ENCODE results near the gene CACNG7.

The CACNG7 gene

GRCh38 chr19:53910170-53910518, 1.1 kb downstream of the CACNG7 start:
- Histone ChIP-seq H3K9me2 (replicated peaks; ENCODE audit: low read depth, low read length) (no peaks in the 10 kb centered on the region), H4K20me1 (ENCODE audit: insufficient read depth, low read length, poor library complexity, severe bottlenecking) (no peaks in the 10 kb centered on the region), H3F3A (ENCODE audit: low read depth) (no peaks in the 10 kb centered on the region), H3K36me3 (ENCODE audit: insufficient read depth, low read length) (no peaks in the 10 kb centered on the region), H3K27me3 (ENCODE audit: insufficient read depth, low read length, poor library complexity, severe bottlenecking) (no peaks in the 10 kb centered on the region), H3K79me2 (ENCODE audit: insufficient read depth, low read length) (no peaks in the 10 kb centered on the region), H2AFZ (ENCODE audit: low read length) (no peak overlapping the region), H3K4me2 (ENCODE audit: low read depth, low read length, poor library complexity, severe bottlenecking) (no peak overlapping the region), H3K4me3 (ENCODE audit: low read length, poor library complexity, severe bottlenecking) (no peak overlapping the region), H3K9ac (ENCODE audit: low read depth, low read length, poor library complexity, severe bottlenecking) (no peak overlapping the region), H3K4me1 (ENCODE audit: insufficient read depth, low read length, poor library complexity, severe bottlenecking) (no peaks in the 10 kb centered on the region), H3K9me3 (ENCODE audit: insufficient read depth, low read depth, low read length) (no peaks in the 10 kb centered on the region)
- TF ChIP-seq EZH2phosphoT487 (IDR thresholded peaks at IDR 0.05; ENCODE audit: borderline replicate concordance): no peak

DNA sequence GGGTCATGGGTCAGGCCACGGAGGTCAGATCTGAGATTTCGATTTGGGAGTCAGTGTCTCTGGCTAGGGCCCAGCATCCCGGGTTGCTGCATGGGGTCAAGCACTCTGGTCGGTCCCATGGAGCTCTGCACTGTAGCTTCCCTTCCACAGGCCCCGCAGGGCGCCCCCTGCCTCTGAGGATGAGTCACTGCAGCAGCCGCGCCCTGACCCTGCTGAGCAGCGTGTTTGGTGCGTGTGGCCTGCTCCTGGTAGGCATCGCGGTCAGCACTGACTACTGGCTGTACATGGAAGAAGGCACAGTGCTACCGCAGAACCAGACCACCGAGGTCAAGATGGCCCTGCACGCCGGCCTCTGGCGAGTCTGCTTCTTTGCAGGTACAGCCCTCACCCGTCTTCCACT, 3.6 kb downstream of the CACNG7 start:
- H4K20me1 ChIP-seq (ENCODE audit: insufficient read depth, low read length, poor library complexity, severe bottlenecking): no peaks in the 10 kb centered on the region

GRCh38 chr19:53915000-53915399, 5.9 kb downstream of the CACNG7 start:
- H3K4me3 ChIP-seq (ENCODE audit: low read length, poor library complexity, severe bottlenecking): no peak overlapping the region
- no peaks in the 10 kb centered on the region for H3K9me2 ChIP-seq (replicated peaks; ENCODE audit: low read depth, low read length)
- no peaks in the 10 kb centered on the region for H3K9me3 ChIP-seq (ENCODE audit: insufficient read depth, low read depth, low read length)
- no peak overlapping the region for H3K9ac ChIP-seq (ENCODE audit: low read depth, low read length, poor library complexity, severe bottlenecking)
- H3F3A ChIP-seq (ENCODE audit: low read depth): no peaks in the 10 kb centered on the region
- TF ChIP-seq EZH2phosphoT487 (IDR thresholded peaks at IDR 0.05; ENCODE audit: borderline replicate concordance): no peak
- TF ChIP-seq, protein P1, sequence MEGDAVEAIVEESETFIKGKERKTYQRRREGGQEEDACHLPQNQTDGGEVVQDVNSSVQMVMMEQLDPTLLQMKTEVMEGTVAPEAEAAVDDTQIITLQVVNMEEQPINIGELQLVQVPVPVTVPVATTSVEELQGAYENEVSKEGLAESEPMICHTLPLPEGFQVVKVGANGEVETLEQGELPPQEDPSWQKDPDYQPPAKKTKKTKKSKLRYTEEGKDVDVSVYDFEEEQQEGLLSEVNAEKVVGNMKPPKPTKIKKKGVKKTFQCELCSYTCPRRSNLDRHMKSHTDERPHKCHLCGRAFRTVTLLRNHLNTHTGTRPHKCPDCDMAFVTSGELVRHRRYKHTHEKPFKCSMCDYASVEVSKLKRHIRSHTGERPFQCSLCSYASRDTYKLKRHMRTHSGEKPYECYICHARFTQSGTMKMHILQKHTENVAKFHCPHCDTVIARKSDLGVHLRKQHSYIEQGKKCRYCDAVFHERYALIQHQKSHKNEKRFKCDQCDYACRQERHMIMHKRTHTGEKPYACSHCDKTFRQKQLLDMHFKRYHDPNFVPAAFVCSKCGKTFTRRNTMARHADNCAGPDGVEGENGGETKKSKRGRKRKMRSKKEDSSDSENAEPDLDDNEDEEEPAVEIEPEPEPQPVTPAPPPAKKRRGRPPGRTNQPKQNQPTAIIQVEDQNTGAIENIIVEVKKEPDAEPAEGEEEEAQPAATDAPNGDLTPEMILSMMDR (conservative IDR thresholded peaks at IDR 0.05; ENCODE audit: low read length): no peak
- no peaks in the 10 kb centered on the region for H3K36me3 ChIP-seq (ENCODE audit: insufficient read depth, low read length)
- no peak overlapping the region for H3K4me2 ChIP-seq (ENCODE audit: low read depth, low read length, poor library complexity, severe bottlenecking)
- H3K27me3 ChIP-seq (ENCODE audit: insufficient read depth, low read length, poor library complexity, severe bottlenecking): no peaks in the 10 kb centered on the region
- H4K20me1 ChIP-seq (ENCODE audit: insufficient read depth, low read length, poor library complexity, severe bottlenecking): no peaks in the 10 kb centered on the region
- H3K79me2 ChIP-seq (ENCODE audit: insufficient read depth, low read length): no peaks in the 10 kb centered on the region
- H2AFZ ChIP-seq (ENCODE audit: low read length): no peak overlapping the region
- no peaks in the 10 kb centered on the region for H3K4me1 ChIP-seq (ENCODE audit: insufficient read depth, low read length, poor library complexity, severe bottlenecking)

More for the DNA sequence above, 3.6 kb downstream of the CACNG7 start:
- Histone ChIP-seq H3K36me3 (ENCODE audit: insufficient read depth, low read length) (no peaks in the 10 kb centered on the region), H3K4me1 (ENCODE audit: insufficient read depth, low read length, poor library complexity, severe bottlenecking) (no peaks in the 10 kb centered on the region), H3K27me3 (ENCODE audit: insufficient read depth, low read length, poor library complexity, severe bottlenecking) (no peaks in the 10 kb centered on the region), H3K9ac (ENCODE audit: low read depth, low read length, poor library complexity, severe bottlenecking) (no peak overlapping the region), H3F3A (ENCODE audit: low read depth) (no peaks in the 10 kb centered on the region), H3K4me3 (ENCODE audit: low read length, poor library complexity, severe bottlenecking) (no peak overlapping the region), H2AFZ (ENCODE audit: low read length) (no peak overlapping the region), H3K9me2 (replicated peaks; ENCODE audit: low read depth, low read length) (no peaks in the 10 kb centered on the region), H3K79me2 (ENCODE audit: insufficient read depth, low read length) (no peaks in the 10 kb centered on the region), H3K4me2 (ENCODE audit: low read depth, low read length, poor library complexity, severe bottlenecking) (no peak overlapping the region), H3K9me3 (ENCODE audit: insufficient read depth, low read depth, low read length) (no peaks in the 10 kb centered on the region)
- no peak for TF ChIP-seq EZH2phosphoT487 (IDR thresholded peaks at IDR 0.05; ENCODE audit: borderline replicate concordance)
- TF ChIP-seq, protein P1 (conservative IDR thresholded peaks at IDR 0.05; ENCODE audit: low read length): peak; percentile 49

GRCh38 chr19:53916004-53916403, 6.9 kb downstream of the CACNG7 start:
- Histone ChIP-seq H4K20me1 (ENCODE audit: insufficient read depth, low read length, poor library complexity, severe bottlenecking) (no peaks in the 10 kb centered on the region), H2AFZ (ENCODE audit: low read length) (no peak overlapping the region), H3K79me2 (ENCODE audit: insufficient read depth, low read length) (no peaks in the 10 kb centered on the region), H3K9ac (ENCODE audit: low read depth, low read length, poor library complexity, severe bottlenecking) (no peak overlapping the region), H3F3A (ENCODE audit: low read depth) (no peaks in the 10 kb centered on the region), H3K4me2 (ENCODE audit: low read depth, low read length, poor library complexity, severe bottlenecking) (no peak overlapping the region), H3K9me2 (replicated peaks; ENCODE audit: low read depth, low read length) (no peaks in the 10 kb centered on the region), H3K36me3 (ENCODE audit: insufficient read depth, low read length) (no peaks in the 10 kb centered on the region), H3K4me1 (ENCODE audit: insufficient read depth, low read length, poor library complexity, severe bottlenecking) (no peaks in the 10 kb centered on the region), H3K27me3 (ENCODE audit: insufficient read depth, low read length, poor library complexity, severe bottlenecking) (no peaks in the 10 kb centered on the region), H3K9me3 (ENCODE audit: insufficient read depth, low read depth, low read length) (no peaks in the 10 kb centered on the region), H3K4me3 (ENCODE audit: low read length, poor library complexity, severe bottlenecking) (no peak overlapping the region)
- no peak for TF ChIP-seq EZH2phosphoT487 (IDR thresholded peaks at IDR 0.05; ENCODE audit: borderline replicate concordance)
- TF ChIP-seq, protein P1 (conservative IDR thresholded peaks at IDR 0.05; ENCODE audit: low read length): no peak
